H9 (cell line): Measurements from ENCODE around the gene TUBB6. TPM values are rescaled to one million over a fixed set of nuclear protein-coding genes. Genes with fewer than 3 reads are reported as not detected.

Experiments
- DNase-seq: peaks from one replicate; pipeline ENCODE4 v3.0.0-alpha.2; 2017
- H2AFZ ChIP-seq: one replicate; pipeline ENCODE4 v1.6.1; 2013; ENCODE audit warnings: mild to moderate bottlenecking, low read length, control low read depth, moderate library complexity
- H2AK5ac ChIP-seq: 2 replicates; pipeline ENCODE4 v1.6.1; 2013; ENCODE audit warnings: low read length, control low read depth, mixed read lengths; ENCODE audit not compliant: insufficient read length
- H2BK120ac ChIP-seq: one replicate; pipeline ENCODE4 v1.6.1; 2013; ENCODE audit warnings: low read depth, mild to moderate bottlenecking, low read length, control low read depth, inconsistent platforms; ENCODE audit not compliant: poor library complexity, severe bottlenecking
- H2BK12ac ChIP-seq: 2 replicates; pipeline ENCODE4 v1.6.1; 2013; ENCODE audit warnings: low read length, control low read depth, mixed read lengths, low read depth; ENCODE audit not compliant: insufficient read length
- H2BK15ac ChIP-seq: 2 replicates; pipeline ENCODE4 v1.6.1; 2013; ENCODE audit warnings: low read depth, low read length, control low read depth
- H2BK20ac ChIP-seq: one replicate; pipeline ENCODE4 v1.6.1; 2013; ENCODE audit warnings: low read depth, mild to moderate bottlenecking, low read length, control low read depth, inconsistent platforms; ENCODE audit not compliant: poor library complexity, severe bottlenecking
- H2BK5ac ChIP-seq: 2 replicates; pipeline ENCODE4 v1.6.1; 2013; ENCODE audit warnings: low read length, control low read depth, mixed read lengths; ENCODE audit not compliant: insufficient read length
- H3K14ac ChIP-seq: 2 replicates; pipeline ENCODE4 v1.6.1; 2013; ENCODE audit warnings: low read length, control low read depth; ENCODE audit not compliant: insufficient read depth
- H3K18ac ChIP-seq: 2 replicates; pipeline ENCODE4 v1.6.1; 2013; ENCODE audit warnings: low read depth, mild to moderate bottlenecking, mixed read lengths, low read length, control low read depth; ENCODE audit not compliant: insufficient read length
- H3K23ac ChIP-seq: 2 replicates; pipeline ENCODE4 v1.6.1; 2013; ENCODE audit warnings: low read length, control low read depth, mixed read lengths, low read depth; ENCODE audit not compliant: insufficient read length
- H3K23me2 ChIP-seq: 2 replicates; pipeline ENCODE4 v1.6.1; 2013; ENCODE audit warnings: low read depth, mild to moderate bottlenecking, mixed read lengths, low read length, control low read depth; ENCODE audit not compliant: insufficient read length, poor library complexity, severe bottlenecking
- H3K27ac ChIP-seq: 2 replicates; pipeline ENCODE4 v1.5.1; 2013; ENCODE audit warnings: low read length, control low read depth, mixed read lengths, low read depth; ENCODE audit not compliant: insufficient read length
- H3K27me3 ChIP-seq: 2 replicates; pipeline ENCODE4 v1.6.1; 2013; ENCODE audit warnings: low read length, control low read depth, inconsistent platforms; ENCODE audit not compliant: insufficient read depth
- H3K4ac ChIP-seq: 2 replicates; pipeline ENCODE4 v1.6.1; 2013; ENCODE audit warnings: low read depth, mild to moderate bottlenecking, control low read depth, inconsistent platforms, low read length, moderate library complexity
- H3K4me1 ChIP-seq: 2 replicates; pipeline ENCODE4 v1.6.1; 2013; ENCODE audit warnings: low read length, control low read depth, inconsistent platforms; ENCODE audit not compliant: insufficient read depth
- H3K4me2 ChIP-seq: 2 replicates; pipeline ENCODE4 v1.6.1; 2013; ENCODE audit warnings: low read length, control low read depth, mixed read lengths; ENCODE audit not compliant: insufficient read length, insufficient read depth
- H3K56ac ChIP-seq: 2 replicates; pipeline ENCODE4 v1.6.1; 2013; ENCODE audit warnings: low read depth, mild to moderate bottlenecking, mixed read lengths, low read length, control low read depth; ENCODE audit not compliant: insufficient read length
- H3K79me1 ChIP-seq: 2 replicates; pipeline ENCODE4 v1.6.1; 2013; ENCODE audit warnings: low read depth, mild to moderate bottlenecking, moderate library complexity, low read length, control low read depth, inconsistent platforms; ENCODE audit not compliant: insufficient read depth, poor library complexity, severe bottlenecking
- H3K79me2 ChIP-seq: 2 replicates; pipeline ENCODE4 v1.6.1; 2013; ENCODE audit warnings: low read length, control low read depth, inconsistent platforms; ENCODE audit not compliant: insufficient read depth
- H3K9ac ChIP-seq: 2 replicates; pipeline ENCODE4 v1.6.1; 2013; ENCODE audit warnings: low read length, control low read depth, mixed read lengths; ENCODE audit not compliant: insufficient read length; ENCODE audit errors: extremely low read depth
- H3K9me3 ChIP-seq: one replicate; pipeline ENCODE4 v1.6.1; 2013; ENCODE audit warnings: low read depth, low read length, inconsistent platforms; ENCODE audit not compliant: control insufficient read depth
- H3T11ph ChIP-seq: one replicate; pipeline ENCODE4 v1.6.1; 2013; ENCODE audit warnings: mild to moderate bottlenecking, low read length, control low read depth, inconsistent platforms
- H4K20me1 ChIP-seq: one replicate; pipeline ENCODE4 v1.6.1; 2013; ENCODE audit not compliant: control insufficient read depth, insufficient read length, insufficient read depth
- H4K5ac ChIP-seq: 2 replicates; pipeline ENCODE4 v1.6.1; 2013; ENCODE audit warnings: low read depth, mild to moderate bottlenecking, mixed read lengths, low read length, control low read depth; ENCODE audit not compliant: insufficient read length
- H4K8ac ChIP-seq: replicated peaks from 2 replicates; pipeline ENCODE4 v1.6.1; 2013; ENCODE audit warnings: low read length, control low read depth, mixed read lengths, low read depth; ENCODE audit not compliant: insufficient read length
- H4K91ac ChIP-seq: 2 replicates; pipeline ENCODE4 v1.6.1; 2013; ENCODE audit warnings: low read depth, mild to moderate bottlenecking, moderate library complexity, mixed read lengths, low read length, control low read depth; ENCODE audit not compliant: insufficient read length
- H3K27ac Mint-ChIP-seq, 3 experiments: 2 replicates in 2 of 3; 3 replicates in 1 of 3; pipeline ENCODE4 v1.8.0; 2020 to 2021; ENCODE audit warnings: mixed read lengths in 3 of 3, mild to moderate bottlenecking in 1 of 3, moderate library complexity in 1 of 3
- H3K27me3 Mint-ChIP-seq: 2 replicates; pipeline ENCODE4 v1.8.0; 2021; ENCODE audit warnings: low read depth, mild to moderate bottlenecking, moderate library complexity, mixed read lengths
- H3K36me3 Mint-ChIP-seq, 3 experiments: 2 replicates in 2 of 3; 3 replicates in 1 of 3; pipeline ENCODE4 v1.8.0; 2020 to 2021; ENCODE audit warnings: low read depth in 3 of 3, mixed read lengths in 3 of 3; ENCODE audit not compliant: insufficient read depth in 1 of 3
- H3K4me1 Mint-ChIP-seq, 2 experiments: 2 replicates each; pipeline ENCODE4 v1.8.0; 2020; ENCODE audit warnings: mixed read lengths in 2 of 2
- H3K4me3 Mint-ChIP-seq, 2 experiments: 2 replicates in 1 of 2; 3 replicates in 1 of 2; pipeline ENCODE4 v1.8.0; 2020 to 2021; ENCODE audit warnings: mild to moderate bottlenecking in 2 of 2, mixed read lengths in 2 of 2, moderate library complexity in 1 of 2
- H3K9me3 Mint-ChIP-seq, 2 experiments: 2 replicates in 1 of 2; 3 replicates in 1 of 2; pipeline ENCODE4 v1.8.0; 2020; ENCODE audit warnings: mild to moderate bottlenecking in 2 of 2, mixed read lengths in 2 of 2, moderate library complexity in 1 of 2
- WGBS: extraction: QIAGEN DNeasy Blood & Tissue Kit; methylation state at CpG from one replicate; pipeline ENCODE4 v1.1.7; 2013; ENCODE audit warnings: missing lambda C conversion rate, low lambda C conversion rate, mixed read lengths; ENCODE audit not compliant: insufficient read length; ENCODE audit errors: extremely low coverage; 5-methylcytosine and 5-hydroxymethylcytosine counted together
- total RNA-seq: library from RNA; stranded (reverse); gene quantifications from 2 replicates; pipeline ENCODE4 v1.2.1, GENCODE V29; 2021
- TF ChIP-seq, protein P1 (sequence below): fragments of 200-600 bp; sonication (generic); conservative IDR thresholded peaks from 3 replicates; pipeline ENCODE4 v1.8.0; 2021; ENCODE audit warnings: antibody characterized with exemption, mild to moderate bottlenecking

Gene TUBB6
- total RNA-seq, 1 experiment from 2014 or later, result 134 TPM

DNA sequence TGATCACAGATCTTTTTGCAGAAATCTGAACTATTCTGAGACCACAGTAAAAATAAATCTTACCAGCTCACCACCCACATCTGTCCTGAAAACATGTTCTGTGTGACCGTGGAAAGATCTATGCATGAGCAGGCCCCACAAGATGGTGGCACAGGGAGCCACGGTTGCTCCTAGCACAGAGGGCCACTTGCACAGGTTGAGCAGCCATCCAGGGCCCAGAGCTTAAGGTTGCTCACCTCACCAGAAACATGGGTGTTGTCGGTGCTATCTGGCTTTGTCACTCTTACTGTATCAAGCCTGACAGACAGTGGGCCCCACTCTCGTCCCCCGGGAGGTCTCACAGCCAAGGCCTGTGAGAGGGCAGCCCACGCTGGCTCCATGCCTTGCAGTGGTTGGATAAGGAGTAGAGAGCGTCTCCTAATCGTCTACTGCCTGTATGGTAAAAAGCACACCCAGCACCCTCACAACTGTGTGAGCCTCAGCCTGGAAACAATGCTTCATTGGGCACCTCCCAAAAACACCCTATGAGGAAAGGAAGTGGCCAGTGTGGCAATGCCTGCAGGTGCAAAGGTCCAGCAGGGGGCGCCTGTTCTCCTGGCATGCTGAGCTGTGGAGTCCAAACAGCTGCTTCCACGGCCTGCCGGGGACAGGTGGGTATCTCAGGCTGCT is 19.6 kb downstream of the TUBB6 start:
- no peak overlapping the region for H3K23ac ChIP-seq
- no peaks in the 10 kb centered on the region for H3K27me3 ChIP-seq
- no peak overlapping the region for H3K14ac ChIP-seq
- no peaks in the 10 kb centered on the region for H3K4me1 ChIP-seq
- no peak overlapping the region for H2BK5ac ChIP-seq
- no peak overlapping the region for H3K27ac ChIP-seq
- TF ChIP-seq, protein P1, sequence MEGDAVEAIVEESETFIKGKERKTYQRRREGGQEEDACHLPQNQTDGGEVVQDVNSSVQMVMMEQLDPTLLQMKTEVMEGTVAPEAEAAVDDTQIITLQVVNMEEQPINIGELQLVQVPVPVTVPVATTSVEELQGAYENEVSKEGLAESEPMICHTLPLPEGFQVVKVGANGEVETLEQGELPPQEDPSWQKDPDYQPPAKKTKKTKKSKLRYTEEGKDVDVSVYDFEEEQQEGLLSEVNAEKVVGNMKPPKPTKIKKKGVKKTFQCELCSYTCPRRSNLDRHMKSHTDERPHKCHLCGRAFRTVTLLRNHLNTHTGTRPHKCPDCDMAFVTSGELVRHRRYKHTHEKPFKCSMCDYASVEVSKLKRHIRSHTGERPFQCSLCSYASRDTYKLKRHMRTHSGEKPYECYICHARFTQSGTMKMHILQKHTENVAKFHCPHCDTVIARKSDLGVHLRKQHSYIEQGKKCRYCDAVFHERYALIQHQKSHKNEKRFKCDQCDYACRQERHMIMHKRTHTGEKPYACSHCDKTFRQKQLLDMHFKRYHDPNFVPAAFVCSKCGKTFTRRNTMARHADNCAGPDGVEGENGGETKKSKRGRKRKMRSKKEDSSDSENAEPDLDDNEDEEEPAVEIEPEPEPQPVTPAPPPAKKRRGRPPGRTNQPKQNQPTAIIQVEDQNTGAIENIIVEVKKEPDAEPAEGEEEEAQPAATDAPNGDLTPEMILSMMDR, result peak; percentile 98
- H3K79me1 ChIP-seq, result no peaks in the 10 kb centered on the region
- no peak overlapping the region for H4K8ac ChIP-seq
- H4K20me1 ChIP-seq, result no peaks in the 10 kb centered on the region
- H2AK5ac ChIP-seq, result no peak overlapping the region
- peaks cover 7 to 9% of the 10 kb centered on the region in 2 experiments; a peak in 3 of 4 replicates for H3K4me1 Mint-ChIP-seq
- WGBS, result no CpG with 5 or more reads among the region's 11 CpGs
- H2BK120ac ChIP-seq, result no peak overlapping the region
- peak; percentile 93 for DNase-seq
- H3K27ac Mint-ChIP-seq, result peak overlapping the region in 2 of 3 experiments; percentile 4 to 77; a peak in 4 of 7 replicates
- H3K23me2 ChIP-seq, result no peaks in the 10 kb centered on the region
- H2BK20ac ChIP-seq, result no peak overlapping the region
- no peak overlapping the region for H3T11ph ChIP-seq
- H2BK15ac ChIP-seq, result no peak overlapping the region
- H3K18ac ChIP-seq, result no peak overlapping the region
- H2BK12ac ChIP-seq, result no peak overlapping the region
- H3K4me2 ChIP-seq, result no peak overlapping the region
- H3K36me3 Mint-ChIP-seq, result peaks cover 29 to 74% (median 55%) of the 10 kb centered on the region in 3 experiments; a peak in 6 of 7 replicates
- H3K27me3 Mint-ChIP-seq, result no peaks in the 10 kb centered on the region
- H3K4ac ChIP-seq, result no peak overlapping the region
- H3K9me3 ChIP-seq, result no peaks in the 10 kb centered on the region
- no peak overlapping the region for H4K91ac ChIP-seq
- no peak overlapping the region for H2AFZ ChIP-seq
- no peaks in the 10 kb centered on the region; a peak in 1 of 5 replicates for H3K9me3 Mint-ChIP-seq
- no peak overlapping the region for H3K9ac ChIP-seq
- H3K79me2 ChIP-seq, result no peaks in the 10 kb centered on the region
- H3K56ac ChIP-seq, result no peak overlapping the region
- no peak overlapping the region for H4K5ac ChIP-seq
- H3K4me3 Mint-ChIP-seq, result no peak overlapping the region
